Lower lobe of right lung (tissue), 2 donors: Measurements from ENCODE around the gene WDR62. TPM values are rescaled to one million over a fixed set of nuclear protein-coding genes. Genes with fewer than 3 reads are reported as not detected.

Source experiments
- ATAC-seq, 2 donors: fragments of 200-7000 bp; cut with Tn5 transposase; one replicate each; pipeline ENCODE4 v1.9.1; 2020 to 2022; ENCODE audit warnings: mild to moderate bottlenecking in 2 of 2, moderate library complexity in 2 of 2
- DNase-seq: peaks from one replicate; pipeline ENCODE4 v3.0.0-alpha.2; 2020
- H3K27ac ChIP-seq: fragments of 200-600 bp; one replicate; pipeline ENCODE4 v1.8.0; 2022
- H3K27me3 ChIP-seq: fragments of 200-600 bp; one replicate; pipeline ENCODE4 v1.8.0; 2022; ENCODE audit warnings: low read depth
- H3K36me3 ChIP-seq: fragments of 200-600 bp; one replicate; pipeline ENCODE4 v1.8.0; 2022; ENCODE audit warnings: mild to moderate bottlenecking
- H3K4me1 ChIP-seq: fragments of 200-600 bp; one replicate; pipeline ENCODE4 v1.8.0; 2022
- H3K4me3 ChIP-seq: fragments of 200-600 bp; one replicate; pipeline ENCODE4 v1.8.0; 2022; ENCODE audit warnings: mild to moderate bottlenecking
- H3K9me3 ChIP-seq: fragments of 200-600 bp; one replicate; pipeline ENCODE4 v1.8.0; 2022
- CTCF ChIP-seq: fragments of 200-600 bp; IDR thresholded peaks from one replicate; pipeline ENCODE4 v1.8.0; 2022; ENCODE audit warnings: antibody characterized with exemption, mild to moderate bottlenecking
- intact Hi-C: fragments of 100-400 bp; cut with DNase I; formaldehyde crosslinking; loops from one replicate; pipeline ENCODE4 v1.11.0; 2022
- total RNA-seq: library from RNA; stranded (reverse); fragmentation: NEBNext Ultra II Directional; extraction: Animal tissue kit (Norgen Biotek cat#: 25700); gene quantifications from one replicate; pipeline ENCODE4 v1.2.1, GENCODE V29; 2021
- donor health status: DM: no; HTN: yes; CAD: no; lungs with severe emphysema.

The WDR62 gene
- total RNA-seq, 1 donor from 2014 or later, result 1.3 TPM

- DNase-seq (peak; percentile 89), ATAC-seq (peak; percentile 79 to 84)
- Histone ChIP-seq H3K36me3 (peaks cover 68% of the 10 kb centered on the region), H3K27me3 (no peaks in the 10 kb centered on the region), H3K4me1 (peaks cover 27% of the 10 kb centered on the region), H3K27ac (peak within 1 kb of the TSS; percentile 84), H3K4me3 (peak within 1 kb of the TSS; percentile 74), H3K9me3 (no peaks in the 10 kb centered on the region)
- intact Hi-C loops, result no loop called here
- TF ChIP-seq CTCF, result no peak
These were observed 61.0 kb downstream of the WDR62 start, which contains the start of gene TBCB for GRCh38 chr19:36115453-36116343. Gene TBCB (plus strand): TSS chr19:36115468. CDS start chr19:36115561, 93 bp downstream.

GRCh38 chr19:36116344-36116637 is 61.6 kb downstream of the WDR62 start:
- Histone ChIP-seq H3K4me1 (peaks cover 27% of the 10 kb centered on the region), H3K27me3 (no peaks in the 10 kb centered on the region), H3K9me3 (no peaks in the 10 kb centered on the region), H3K36me3 (peaks cover 65% of the 10 kb centered on the region), H3K27ac (peak overlapping the region; percentile 84), H3K4me3 (peak overlapping the region; percentile 74)
- TF ChIP-seq CTCF, result no peak
- DNase-seq (no peak), ATAC-seq (no peak)
- intact Hi-C loops, result no loop called here

GRCh38 chr19:36120092-36120983 is 65.6 kb downstream of the WDR62 start:
- no peaks in the 10 kb centered on the region for H3K27me3 ChIP-seq
- no peak for TF ChIP-seq CTCF
- ATAC-seq, result peak in 1 of 2 donors; percentile 3
- intact Hi-C loops, result no loop called here
- no peaks in the 10 kb centered on the region for H3K9me3 ChIP-seq
- DNase-seq, result no peak
- H3K27ac ChIP-seq, result no peak overlapping the region
- peaks cover 15% of the 10 kb centered on the region for H3K4me1 ChIP-seq
- H3K36me3 ChIP-seq, result peaks cover 78% of the 10 kb centered on the region
- H3K4me3 ChIP-seq, result no peak overlapping the region

GRCh38 chr19:36120984-36121358 is 66.3 kb downstream of the WDR62 start:
- peak in 1 of 2 donors; percentile 3 for ATAC-seq
- TF ChIP-seq CTCF, result no peak

GRCh38 chr19:36121486-36122124 is 66.9 kb downstream of the WDR62 start:
- Histone ChIP-seq H3K36me3 (peaks cover 85% of the 10 kb centered on the region), H3K27me3 (no peaks in the 10 kb centered on the region), H3K27ac (no peak overlapping the region), H3K4me1 (peaks cover 6% of the 10 kb centered on the region), H3K4me3 (no peak overlapping the region), H3K9me3 (no peaks in the 10 kb centered on the region)
- no peak for TF ChIP-seq CTCF
- intact Hi-C loops, result no loop called here
- ATAC-seq (peak in 1 of 2 donors; percentile 5), DNase-seq (no peak)

More at GRCh38 chr19:36120984-36121358, 66.3 kb downstream of the WDR62 start:
- Histone ChIP-seq H3K9me3 (no peaks in the 10 kb centered on the region), H3K4me1 (peaks cover 13% of the 10 kb centered on the region), H3K27ac (no peak overlapping the region), H3K27me3 (no peaks in the 10 kb centered on the region), H3K4me3 (no peak overlapping the region), H3K36me3 (peaks cover 84% of the 10 kb centered on the region)
- DNase-seq, result no peak
- intact Hi-C loops, result no loop called here
